B cell (primary cell): ENCODE results near the gene QRICH2.

ENCODE experiments used
- CTCF ChIP-seq: fragments of 200-600 bp; IDR thresholded peaks from one replicate; pipeline ENCODE4 v1.8.0; 2022; ENCODE audit warnings: antibody characterized with exemption, mild to moderate bottlenecking
- EZH2 ChIP-seq: IDR thresholded peaks from 2 replicates; pipeline ENCODE4 v1.6.1; 2012; ENCODE audit warnings: borderline replicate concordance, low read depth, mild to moderate bottlenecking, moderate library complexity, low read length; ENCODE audit not compliant: insufficient read depth, poor library complexity, severe bottlenecking

DNA sequence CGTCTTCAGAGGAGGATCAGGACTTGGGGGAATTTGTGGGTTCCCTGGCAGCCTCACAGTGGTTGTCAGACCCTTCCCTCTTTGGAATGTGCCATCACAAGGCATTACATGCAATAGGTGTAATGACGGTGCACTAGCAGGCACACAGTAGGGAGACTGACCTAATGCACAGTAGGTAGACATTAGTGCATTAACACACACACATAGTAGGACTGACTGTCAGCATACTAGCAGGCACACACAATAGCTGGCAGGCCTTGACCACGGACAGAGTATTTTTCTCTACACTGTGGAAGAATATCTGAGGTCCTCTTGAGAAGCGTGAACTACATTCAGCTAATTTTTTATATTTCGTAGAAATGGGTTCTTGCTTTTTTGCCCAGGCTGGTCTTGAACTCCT, 53.8 kb downstream of the QRICH2 start:
- TF ChIP-seq CTCF (no peak), EZH2 (no peak)
